NCI-H146 (cell line): ENCODE measurements around the gene PUS7.
"Not testable (repeated sequence)": the region's sequence is repeated elsewhere in the genome, so short reads cannot be mapped to it uniquely, and the experiment has no call there.

Experiments used
- DNase-seq: peaks from one replicate; lab custom pipeline; 2025; lab: John Stamatoyannopoulos, UW

The PUS7 gene

DNA sequence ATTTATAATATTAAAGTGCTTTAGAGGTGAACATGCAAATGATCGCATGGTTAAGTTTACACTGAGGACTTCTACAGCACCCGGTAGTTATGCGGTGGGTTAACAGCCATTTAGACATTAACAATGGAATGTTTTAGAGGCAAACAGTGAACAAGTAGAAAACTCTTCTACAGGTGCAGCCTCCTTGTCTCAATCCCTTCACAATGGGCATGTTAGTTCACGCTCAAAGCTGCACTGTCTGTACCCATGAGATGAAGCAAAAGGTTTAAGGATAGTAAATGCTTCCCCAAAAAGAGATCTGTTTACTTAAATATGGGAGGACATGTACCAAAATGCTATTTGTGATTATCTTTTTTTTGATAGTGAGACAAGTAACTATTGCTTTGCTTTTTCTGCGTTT is 25.1 kb downstream of the PUS7 start:
- DNase-seq = no peak

DNA sequence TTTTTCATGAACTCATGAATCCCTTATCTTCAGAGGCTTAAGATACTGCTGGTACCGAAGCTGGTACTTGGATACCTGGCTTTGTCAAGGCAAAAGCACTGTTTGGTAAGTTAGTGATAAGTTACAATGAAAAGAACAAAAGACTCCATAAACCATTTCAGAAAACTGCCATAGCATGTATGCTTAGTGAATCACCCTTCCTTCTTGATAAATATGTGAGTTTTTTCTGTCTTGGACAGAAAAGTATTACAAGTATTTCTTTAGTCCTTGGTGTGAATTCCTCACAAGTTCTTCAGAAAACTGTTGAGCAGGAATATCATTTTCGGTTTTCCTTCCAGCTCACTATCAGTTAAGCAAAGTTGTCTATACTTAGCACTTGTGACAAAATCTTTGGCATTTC is 25.6 kb downstream of the PUS7 start:
- DNase-seq = no peak

DNA sequence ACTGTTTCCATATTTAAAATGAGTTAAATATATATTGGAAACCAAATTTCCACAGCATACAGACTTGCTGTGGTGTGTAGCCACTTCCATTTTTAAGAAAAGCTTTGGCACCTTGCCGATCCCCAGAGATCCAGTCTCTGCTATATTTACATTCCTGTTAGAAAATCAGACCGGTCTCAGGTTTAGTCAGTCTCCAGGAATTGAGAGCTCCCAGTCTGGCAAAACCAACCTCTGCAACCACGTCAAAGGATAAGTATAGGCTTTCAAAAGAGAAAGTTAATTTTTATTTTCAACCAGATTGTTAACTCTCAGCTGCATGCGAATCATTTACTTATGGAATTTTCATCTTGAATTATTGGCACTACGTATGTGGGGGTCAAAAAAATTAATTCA is 28.2 kb downstream of the PUS7 start:
- DNase-seq = no peak

DNA sequence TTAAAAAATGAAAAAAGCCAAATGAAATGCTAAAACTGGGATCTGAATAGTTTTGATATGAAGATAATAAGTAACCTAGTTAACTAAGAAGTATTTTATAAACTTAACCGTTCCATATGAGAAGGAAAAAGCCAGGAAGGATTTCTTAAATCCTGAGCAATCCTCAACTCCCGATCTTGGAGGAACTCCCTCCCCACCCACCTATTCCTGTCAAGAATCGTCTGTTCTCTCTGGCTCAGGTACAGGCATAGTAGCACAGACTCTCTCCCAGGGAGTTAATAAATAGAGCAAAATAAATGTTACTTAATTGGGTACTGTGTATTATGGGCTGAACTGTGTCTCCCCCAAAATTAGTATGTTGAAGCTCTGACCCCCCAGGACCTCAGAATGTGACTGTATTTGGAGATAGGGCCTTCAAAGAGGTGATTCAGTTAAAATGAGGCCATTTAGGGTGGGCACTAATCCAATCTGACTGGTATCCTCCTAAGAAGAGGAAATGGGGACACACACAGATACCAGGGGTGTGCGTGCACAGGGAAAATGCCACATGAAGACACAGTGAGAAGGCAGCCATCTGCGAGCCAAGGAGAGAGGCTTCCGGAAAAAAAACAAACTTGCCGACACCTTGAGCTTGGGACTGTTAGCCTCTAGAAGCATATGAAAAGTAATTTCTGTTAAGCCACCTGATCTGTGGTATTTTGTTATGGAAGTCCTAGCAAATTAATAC is 28.7 kb downstream of the PUS7 start:
- no peak for DNase-seq

DNA sequence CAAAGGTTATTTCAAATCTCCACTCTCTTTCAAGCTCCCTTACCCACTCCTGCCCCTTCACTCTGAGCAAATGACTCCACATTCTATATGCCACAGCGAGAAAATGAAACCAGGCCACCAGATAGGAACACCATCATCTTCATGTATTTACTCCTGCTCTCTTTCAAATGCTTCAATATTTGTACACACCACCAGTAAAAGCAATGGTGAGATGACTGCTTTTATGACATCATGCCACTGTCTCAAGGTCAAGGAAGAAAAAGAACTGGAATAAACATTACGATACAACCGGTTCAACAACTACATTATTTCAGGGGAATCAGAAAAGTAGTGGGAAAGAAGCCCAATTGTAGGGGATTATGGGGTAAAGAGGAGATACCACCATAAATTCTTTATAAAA is 32.7 kb downstream of the PUS7 start:
- DNase-seq = no peak

DNA sequence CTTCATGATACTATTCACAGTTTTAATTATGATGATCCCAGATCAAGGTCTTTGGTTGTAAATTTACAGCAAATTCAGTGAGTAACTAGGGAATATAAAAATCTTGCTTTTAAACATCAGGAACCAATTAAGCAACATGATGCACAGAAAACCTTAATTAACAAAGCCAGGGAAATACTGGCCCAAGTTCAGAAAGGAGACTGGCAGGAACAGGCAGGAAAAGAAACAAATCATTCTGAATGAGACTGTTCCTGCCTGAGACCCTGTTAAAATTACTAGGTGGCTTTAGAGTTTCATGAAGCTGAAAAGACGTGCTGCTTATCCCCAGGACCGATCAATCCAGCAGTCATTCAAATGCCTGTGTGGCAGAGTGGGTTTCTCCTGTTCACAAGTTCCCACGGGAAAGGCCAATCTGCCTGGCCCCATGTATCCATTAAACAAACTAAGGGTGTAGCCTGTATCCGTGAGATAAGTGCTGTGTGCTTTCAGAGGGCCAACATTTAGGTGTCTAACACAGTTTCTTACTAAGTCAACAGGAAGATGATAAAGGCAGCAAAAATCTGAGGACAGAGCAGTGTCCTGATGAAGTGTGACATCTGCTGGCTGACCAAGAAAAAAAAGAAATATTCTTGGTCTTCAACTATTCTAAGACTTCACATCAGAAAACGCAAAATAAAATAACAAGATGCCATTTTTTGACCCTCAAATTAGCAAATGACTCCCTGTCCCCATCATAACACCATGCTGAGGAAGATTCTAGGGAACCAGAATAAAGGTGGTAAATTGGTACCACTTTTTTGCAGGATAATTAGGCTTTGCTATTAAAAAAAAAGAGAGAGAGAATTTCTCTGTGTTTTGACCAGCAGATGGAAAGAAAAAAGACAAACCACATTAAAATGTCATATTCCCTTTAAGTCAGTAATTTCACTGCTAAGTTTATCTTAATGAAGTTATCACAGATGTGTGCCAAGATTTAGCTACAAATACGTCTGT is 34.2 kb downstream of the PUS7 start:
- peak; percentile 7 for DNase-seq

DNA sequence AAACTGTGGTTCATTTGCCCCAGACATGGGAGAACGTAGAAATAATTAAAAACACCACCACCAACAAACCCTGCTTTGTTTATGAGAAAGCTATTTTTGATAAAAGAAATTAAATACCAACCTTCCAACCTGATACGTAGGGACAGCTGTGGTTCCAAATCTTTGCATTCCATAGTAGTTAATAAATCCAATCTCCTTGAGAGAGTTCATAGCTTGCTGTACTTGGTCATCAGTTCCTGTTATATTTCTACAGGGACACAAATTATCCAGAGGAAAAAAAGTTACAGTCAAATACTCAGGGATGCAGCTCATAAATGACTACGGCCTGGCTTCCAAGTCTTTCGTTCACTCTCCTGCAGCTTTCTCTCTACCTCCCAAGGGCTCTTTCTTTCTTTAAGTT is 41.1 kb downstream of the PUS7 start:
- DNase-seq = no peak

DNA sequence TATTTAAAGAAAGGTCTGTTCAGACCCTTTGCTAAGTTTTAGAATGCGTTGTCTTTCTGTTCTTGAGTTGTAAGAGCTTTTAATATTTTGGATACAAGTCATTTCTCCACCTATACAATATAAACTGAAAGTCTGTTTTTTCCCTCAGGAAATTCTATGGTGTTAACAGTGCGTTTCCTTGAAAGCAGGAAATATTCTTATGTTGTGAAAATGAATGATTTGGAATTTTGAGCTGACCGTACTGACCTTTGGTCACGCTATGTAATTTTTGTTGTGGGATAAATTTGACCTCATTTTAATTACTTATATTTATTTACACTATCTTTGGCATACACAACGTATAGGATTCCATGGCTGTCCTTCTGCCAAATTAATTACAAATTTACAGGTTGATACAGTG is 43.5 kb downstream of the PUS7 start:
- DNase-seq = no peak

DNA sequence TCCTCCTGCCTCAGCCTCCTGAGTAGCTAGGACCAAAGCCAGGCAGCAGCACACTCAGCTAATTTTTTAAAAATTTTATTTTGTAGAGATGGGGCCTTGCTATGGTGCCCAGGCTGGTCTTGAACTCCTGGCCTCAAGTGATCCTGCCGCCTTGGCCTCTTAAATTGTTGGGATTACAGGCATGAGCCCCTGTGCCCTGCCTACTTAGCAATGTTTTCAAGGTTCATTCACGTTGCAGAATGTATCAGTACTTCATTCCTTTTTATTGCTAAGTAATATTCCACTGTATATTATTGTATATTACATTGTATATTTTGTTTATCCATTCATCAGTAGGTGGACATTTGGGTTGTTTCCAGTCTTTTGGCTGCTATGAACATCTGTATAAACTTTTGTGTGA is 44.2 kb downstream of the PUS7 start:
- DNase-seq = no peak

DNA sequence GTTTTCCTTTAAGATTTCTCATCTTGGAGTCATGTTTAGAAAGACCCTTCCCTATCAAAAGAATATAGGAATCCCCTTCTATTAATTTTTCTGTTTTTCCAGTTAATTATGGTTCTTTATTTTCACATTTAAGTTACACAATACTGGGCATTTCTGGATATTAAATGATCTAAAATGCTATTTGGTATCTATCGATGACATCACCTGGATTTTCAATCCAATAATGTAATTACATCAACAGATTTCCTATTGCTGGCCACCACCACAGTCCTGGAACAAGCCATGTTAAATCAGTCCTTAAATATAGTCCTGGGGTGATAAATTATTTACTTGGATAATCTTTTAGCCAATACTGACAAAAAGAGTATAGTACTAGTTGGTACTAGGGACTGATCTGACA is 48.0 kb downstream of the PUS7 start:
- no peak for DNase-seq

DNA sequence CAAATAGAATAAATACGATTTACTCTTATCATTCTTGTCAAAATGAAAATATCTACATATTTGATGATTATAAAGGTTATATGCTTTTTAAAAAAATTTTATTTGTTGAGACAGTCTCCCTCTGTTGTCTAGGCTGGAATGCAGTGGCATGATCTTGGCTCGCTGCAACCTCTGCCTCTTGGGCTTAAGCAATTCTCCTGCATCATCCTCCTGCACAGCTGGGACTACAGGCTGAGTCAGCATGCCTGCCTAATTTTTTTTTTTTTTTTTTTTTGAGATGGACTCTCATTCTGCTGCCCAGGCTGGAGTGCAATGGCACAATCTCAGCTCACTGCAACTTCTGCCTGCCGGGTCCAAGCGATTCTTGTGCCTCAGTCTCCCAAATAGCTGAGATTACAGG is 48.9 kb downstream of the PUS7 start:
- DNase-seq = no peak

DNA sequence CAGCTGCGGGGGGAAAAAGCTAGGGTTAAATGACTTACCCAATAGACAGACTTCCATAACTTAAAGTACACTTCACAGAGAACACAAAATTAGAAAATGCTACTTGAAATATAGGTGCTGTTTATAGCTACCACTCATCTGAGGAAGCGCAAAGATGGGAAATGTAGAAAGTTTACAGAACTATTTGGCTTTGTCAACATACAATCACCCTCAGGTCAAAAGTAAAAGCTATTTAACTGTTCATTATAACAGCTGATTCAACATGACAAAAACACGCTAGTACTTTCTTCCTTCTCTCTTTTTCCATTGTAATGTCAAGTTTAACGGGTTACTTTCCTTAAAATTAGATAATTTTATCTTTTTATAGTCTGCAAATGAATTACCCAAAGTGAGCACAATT is 51.2 kb downstream of the PUS7 start:
- DNase-seq = no peak

DNA sequence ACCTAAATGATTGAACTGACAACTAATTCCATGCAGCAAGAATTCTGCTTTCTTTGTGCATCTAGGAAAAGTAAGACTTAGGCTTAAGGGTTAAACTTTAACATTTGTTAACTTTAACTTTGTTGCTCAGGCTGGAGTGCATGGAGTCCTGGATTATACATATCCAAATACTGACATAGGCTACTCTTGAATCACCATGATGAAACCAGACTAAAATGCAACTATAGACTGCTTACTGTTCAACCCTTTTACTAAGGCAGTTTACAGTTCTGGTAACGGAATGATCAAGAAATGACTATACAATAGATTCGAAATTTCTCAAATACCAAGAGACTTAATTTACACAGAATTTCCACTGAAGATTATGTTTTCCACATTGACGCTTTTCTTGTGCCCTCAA is 52.0 kb downstream of the PUS7 start:
- DNase-seq = no peak

DNA sequence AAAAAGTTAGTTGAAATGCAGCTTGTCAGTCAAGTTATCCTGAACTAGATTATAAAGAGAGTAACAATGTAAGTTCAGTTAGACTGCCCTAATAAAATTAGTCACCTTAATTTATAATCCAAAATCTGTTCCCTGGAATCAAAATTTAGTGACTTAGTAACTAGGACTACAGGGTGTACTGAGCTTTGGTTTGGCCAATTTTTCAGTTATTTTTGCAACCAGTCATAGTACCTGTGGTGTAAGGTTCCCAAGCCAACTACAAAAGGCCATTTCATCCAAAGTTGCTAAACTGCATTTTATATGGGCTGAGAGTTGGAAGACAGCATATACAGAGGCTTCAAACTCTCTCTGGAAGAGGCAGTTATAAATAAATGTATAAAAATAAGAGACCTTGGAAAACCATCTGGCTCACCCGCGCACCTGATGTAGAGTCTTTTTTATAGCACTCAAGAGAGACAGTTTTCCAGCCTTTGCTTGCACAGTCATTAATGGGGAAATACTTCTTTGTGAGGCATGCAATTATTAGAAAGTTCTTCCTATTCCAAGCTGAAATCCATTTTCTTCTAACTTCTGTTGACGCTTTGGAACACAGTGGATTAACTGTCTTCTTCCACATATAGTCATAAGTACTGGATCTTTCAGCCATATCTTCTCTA is 59.2 kb downstream of the PUS7 start:
- no peak for DNase-seq

DNA sequence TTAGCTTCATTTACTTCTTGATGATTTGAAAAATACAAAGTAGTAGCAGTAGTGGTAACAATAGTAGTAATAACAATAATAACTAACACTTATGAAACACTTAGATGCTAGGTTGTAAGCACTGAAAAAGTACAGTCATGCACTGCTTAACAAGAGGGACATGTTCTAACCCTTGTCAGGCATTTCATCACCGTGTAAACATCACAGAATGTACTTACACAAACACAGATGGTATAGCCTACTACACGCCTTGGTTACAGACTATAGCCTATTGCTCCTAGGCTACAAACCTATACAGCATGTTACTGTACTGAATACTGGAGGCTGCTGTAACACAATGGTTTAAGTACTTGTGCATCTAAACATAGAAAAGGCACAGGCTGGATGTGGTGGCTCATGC is 60.6 kb downstream of the PUS7 start:
- DNase-seq = no peak

DNA sequence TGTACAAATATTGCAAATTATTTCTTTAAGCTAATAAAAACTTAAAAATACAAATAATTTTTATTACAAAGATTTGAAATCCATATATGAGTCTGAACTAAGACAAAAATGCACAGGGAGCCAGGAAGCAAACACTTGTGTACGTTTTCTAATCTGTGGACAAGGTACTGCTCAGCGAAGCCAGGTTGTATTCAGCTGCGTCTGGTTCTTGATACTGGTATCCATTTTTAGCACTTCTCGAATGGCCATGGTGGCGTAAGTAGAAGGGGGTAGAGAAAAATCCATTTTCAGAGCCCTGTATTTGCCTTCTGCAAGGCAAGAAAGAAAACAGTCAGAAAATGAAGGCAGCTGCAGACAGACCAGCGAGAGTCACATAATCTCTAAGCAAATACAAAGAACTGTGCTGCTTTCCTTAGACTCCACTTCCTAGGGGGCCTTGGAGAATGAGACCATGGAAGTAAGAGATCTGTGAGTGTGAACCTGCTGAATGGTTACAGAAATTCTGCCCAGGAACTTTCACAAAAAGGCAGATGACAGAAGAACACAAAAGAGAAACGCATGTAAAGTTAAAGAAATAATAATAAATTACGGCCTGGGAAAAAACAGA is 64.3 kb downstream of the PUS7 start:
- DNase-seq = no peak

DNA sequence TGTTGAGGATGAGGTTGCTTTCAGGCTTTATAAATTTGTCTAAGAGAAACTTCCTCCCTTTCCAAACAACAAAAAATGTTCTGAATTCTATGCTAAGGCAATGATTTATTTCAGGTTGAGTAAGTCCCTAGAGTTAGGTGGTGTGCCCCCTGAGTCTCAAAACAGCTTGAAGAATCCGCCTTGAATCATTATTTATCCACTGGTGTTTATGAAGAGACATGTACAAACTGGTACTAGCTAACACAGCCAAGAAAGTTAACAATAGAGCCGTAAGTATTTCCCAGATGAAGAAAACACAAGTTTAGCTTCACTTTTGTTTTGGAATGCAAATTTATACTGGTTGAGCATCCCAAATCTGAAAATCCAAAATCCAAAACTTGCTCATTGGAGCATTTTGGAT is 67.2 kb downstream of the PUS7 start:
- no peak for DNase-seq

DNA sequence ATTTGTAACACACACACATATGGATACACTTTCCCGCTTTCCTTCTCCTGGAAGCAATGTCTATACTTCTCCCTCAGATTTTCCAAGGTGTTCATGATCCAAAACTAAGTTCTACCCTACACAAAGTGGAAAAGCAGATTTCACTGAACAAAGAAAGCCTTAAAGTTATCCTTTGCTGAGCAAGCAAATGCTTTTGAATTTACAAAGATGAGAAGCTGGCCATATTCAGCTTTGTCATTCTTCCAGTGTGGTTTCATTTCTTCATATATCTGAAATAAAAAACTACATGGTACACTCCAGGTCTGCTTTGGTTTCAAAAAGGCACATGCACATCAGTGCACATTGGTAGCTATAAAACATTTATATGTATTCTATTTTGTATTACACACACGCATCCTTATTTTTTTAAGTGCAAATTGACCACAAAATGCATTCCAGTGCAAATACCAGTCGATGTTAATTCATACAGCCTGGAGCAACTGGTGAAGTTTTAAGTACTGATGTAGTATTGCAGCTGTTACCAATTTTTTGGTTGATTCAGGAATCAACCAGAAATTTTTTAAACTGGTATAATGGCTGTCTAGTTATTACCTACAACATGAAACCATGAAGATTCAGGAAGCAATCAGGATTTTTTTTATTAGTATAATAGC is 67.8 kb downstream of the PUS7 start:
- DNase-seq = no peak

DNA sequence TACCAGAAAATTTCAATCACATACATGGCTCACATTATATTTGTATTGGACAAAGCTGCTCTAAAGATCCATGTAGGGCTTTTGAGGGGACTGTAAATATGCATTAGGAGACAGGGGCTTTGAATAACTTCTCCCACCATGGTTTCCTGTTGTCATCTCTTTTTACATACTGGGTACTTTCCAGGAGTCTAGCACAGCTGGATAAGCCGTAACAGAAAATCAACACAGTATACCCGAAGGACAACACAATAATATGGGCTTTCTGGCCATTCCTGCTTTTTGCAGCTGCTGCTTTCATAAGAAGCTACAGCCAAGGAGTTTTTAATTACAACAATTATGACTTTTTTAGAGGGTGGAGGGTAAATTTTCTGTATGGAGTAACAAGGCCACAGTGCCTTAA is 70.0 kb downstream of the PUS7 start:
- DNase-seq = no peak

DNA sequence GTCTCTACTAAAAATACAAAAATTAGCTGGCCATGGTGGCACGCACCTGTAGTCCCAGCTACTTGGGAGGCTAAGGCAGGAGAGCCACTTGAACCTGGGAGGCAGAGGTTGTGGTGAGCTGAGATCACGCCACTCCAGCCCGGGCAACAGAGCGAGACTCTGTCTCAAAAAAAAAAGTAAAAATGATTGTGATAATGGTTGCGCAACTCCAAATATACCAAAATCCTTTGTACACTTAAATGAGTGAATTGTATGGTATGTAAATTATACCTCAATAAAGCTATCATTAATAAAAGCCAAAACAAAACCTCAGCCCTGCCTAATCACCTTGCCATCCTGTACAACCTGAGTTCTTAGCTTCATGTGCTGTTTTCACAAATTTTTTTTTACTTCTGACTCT is 71.2 kb downstream of the PUS7 start:
- not testable (repeated sequence) for DNase-seq

DNA sequence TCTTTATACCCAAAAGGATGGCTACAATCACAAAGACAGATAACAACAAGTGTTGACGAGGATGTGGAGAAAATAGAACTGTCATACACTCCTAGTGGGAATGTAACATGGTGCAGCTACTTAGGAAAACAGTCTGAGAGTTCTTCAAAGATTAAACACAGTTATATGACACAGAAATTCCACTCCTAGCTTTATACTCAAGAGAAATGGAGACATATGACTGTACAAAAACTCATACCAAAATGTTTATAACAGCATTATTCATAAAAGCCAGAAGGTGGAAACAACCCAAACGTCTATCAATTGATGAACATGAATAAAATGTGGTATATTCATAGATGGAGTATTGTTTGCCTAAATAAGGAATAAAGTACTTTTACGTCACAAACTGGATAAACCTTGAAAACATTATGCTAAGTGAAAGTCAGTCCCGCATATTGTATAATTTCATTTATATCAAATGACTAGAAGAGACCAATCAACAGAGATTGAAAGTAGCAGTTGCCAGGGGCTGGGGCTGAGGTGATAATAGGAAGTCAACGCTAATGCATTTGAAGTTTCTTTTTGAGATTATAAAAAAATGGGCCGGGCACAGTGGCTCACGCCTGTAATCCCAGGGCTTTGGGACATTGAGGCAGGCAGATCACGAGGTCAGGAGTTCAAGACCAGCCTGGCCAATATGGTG is 71.8 kb downstream of the PUS7 start:
- no peak for DNase-seq
